ENCODE data around the gene CENPS. TPM values are rescaled to one million over a fixed set of nuclear protein-coding genes. Genes with fewer than 3 reads are reported as not detected.

Gene CENPS
- total and polyA plus RNA-seq, 4 donors: 4.4 to 9.8 (median 7.4) TPM

DNA sequence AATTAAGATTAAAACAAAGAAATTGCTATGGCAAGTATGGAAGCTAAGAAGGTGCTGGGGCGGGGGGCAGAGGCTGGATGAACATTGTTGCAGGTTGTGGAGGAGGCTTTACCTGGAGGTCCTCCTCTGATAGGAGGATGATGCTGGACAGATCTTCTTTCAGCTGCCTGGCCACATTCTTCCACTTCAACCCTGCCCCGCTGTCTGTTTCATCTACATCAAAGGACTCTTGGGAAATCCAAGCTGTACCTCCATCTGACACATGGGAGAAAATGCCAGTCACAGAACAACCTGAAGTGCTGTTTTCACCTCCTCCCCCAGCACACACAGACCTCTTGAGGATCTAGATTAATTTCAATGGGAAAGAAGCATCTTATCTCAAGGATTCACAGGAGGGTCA is 36.8 kb downstream of the CENPS start:
- H3K27me3 ChIP-seq (ENCODE audit: control insufficient read depth in 4 of 4, insufficient read depth in 4 of 4, low read length in 3 of 4): no peaks in the 10 kb centered on the region
- no peak for DNase-seq (ENCODE audit: low spot score)
- H3K4me1 ChIP-seq (ENCODE audit: control insufficient read depth in 4 of 4, insufficient read depth in 4 of 4, low read length in 3 of 4): peaks cover 0 to 12% (median 10%) of the 10 kb centered on the region in 4 donors
- peaks cover 15 to 36% (median 28%) of the 10 kb centered on the region in 4 donors for H3K36me3 ChIP-seq (ENCODE audit: control insufficient read depth in 4 of 4, insufficient read depth in 3 of 4, low read depth in 1 of 4, low read length in 3 of 4)
- 97% methylated on average over 2 of the region's 2 CpGs for WGBS
- H3K9ac ChIP-seq (ENCODE audit: low read depth in 1 of 2, low read length in 2 of 2): no peak overlapping the region
- no peak overlapping the region for H3K27ac ChIP-seq (ENCODE audit: low read depth in 1 of 2, low read length in 2 of 2)
- no peak overlapping the region for H3K4me3 ChIP-seq (ENCODE audit: low read depth in 1 of 3, low read length in 3 of 3)
- TF ChIP-seq FOXA2 (IDR thresholded peaks at IDR 0.05) (no peak), HNF4A (conservative IDR thresholded peaks at IDR 0.05) (no peak), JUND (IDR thresholded peaks at IDR 0.05) (no peak), HNF4G (IDR thresholded peaks at IDR 0.05) (no peak), EGR1 (IDR thresholded peaks at IDR 0.05; ENCODE audit: low read depth in 2 of 2) (no peak), NR2F2 (IDR thresholded peaks at IDR 0.05) (no peak), SP1 (IDR thresholded peaks at IDR 0.05) (no peak), GABPA (IDR thresholded peaks at IDR 0.05 in 1 of 2, conservative IDR thresholded peaks at IDR 0.05 in 1 of 2) (no peak), YY1 (IDR thresholded peaks at IDR 0.05) (no peak), FOXA1 (IDR thresholded peaks at IDR 0.05) (no peak), RXRA (IDR thresholded peaks at IDR 0.05) (no peak), TAF1 (conservative IDR thresholded peaks at IDR 0.05) (no peak), RAD21 (IDR thresholded peaks at IDR 0.05) (no peak)
- TF ChIP-seq, protein P1, sequence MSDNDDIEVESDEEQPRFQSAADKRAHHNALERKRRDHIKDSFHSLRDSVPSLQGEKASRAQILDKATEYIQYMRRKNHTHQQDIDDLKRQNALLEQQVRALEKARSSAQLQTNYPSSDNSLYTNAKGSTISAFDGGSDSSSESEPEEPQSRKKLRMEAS (IDR thresholded peaks at IDR 0.05): no peak
- TF ChIP-seq, protein P2, sequence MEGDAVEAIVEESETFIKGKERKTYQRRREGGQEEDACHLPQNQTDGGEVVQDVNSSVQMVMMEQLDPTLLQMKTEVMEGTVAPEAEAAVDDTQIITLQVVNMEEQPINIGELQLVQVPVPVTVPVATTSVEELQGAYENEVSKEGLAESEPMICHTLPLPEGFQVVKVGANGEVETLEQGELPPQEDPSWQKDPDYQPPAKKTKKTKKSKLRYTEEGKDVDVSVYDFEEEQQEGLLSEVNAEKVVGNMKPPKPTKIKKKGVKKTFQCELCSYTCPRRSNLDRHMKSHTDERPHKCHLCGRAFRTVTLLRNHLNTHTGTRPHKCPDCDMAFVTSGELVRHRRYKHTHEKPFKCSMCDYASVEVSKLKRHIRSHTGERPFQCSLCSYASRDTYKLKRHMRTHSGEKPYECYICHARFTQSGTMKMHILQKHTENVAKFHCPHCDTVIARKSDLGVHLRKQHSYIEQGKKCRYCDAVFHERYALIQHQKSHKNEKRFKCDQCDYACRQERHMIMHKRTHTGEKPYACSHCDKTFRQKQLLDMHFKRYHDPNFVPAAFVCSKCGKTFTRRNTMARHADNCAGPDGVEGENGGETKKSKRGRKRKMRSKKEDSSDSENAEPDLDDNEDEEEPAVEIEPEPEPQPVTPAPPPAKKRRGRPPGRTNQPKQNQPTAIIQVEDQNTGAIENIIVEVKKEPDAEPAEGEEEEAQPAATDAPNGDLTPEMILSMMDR (IDR thresholded peaks at IDR 0.05; ENCODE audit: low read depth, low read length, missing input control): no peak
- TF ChIP-seq, protein P3, sequence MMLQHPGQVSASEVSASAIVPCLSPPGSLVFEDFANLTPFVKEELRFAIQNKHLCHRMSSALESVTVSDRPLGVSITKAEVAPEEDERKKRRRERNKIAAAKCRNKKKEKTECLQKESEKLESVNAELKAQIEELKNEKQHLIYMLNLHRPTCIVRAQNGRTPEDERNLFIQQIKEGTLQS (IDR thresholded peaks at IDR 0.05): no peak
- TF ChIP-seq, protein P4, sequence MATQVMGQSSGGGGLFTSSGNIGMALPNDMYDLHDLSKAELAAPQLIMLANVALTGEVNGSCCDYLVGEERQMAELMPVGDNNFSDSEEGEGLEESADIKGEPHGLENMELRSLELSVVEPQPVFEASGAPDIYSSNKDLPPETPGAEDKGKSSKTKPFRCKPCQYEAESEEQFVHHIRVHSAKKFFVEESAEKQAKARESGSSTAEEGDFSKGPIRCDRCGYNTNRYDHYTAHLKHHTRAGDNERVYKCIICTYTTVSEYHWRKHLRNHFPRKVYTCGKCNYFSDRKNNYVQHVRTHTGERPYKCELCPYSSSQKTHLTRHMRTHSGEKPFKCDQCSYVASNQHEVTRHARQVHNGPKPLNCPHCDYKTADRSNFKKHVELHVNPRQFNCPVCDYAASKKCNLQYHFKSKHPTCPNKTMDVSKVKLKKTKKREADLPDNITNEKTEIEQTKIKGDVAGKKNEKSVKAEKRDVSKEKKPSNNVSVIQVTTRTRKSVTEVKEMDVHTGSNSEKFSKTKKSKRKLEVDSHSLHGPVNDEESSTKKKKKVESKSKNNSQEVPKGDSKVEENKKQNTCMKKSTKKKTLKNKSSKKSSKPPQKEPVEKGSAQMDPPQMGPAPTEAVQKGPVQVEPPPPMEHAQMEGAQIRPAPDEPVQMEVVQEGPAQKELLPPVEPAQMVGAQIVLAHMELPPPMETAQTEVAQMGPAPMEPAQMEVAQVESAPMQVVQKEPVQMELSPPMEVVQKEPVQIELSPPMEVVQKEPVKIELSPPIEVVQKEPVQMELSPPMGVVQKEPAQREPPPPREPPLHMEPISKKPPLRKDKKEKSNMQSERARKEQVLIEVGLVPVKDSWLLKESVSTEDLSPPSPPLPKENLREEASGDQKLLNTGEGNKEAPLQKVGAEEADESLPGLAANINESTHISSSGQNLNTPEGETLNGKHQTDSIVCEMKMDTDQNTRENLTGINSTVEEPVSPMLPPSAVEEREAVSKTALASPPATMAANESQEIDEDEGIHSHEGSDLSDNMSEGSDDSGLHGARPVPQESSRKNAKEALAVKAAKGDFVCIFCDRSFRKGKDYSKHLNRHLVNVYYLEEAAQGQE (IDR thresholded peaks at IDR 0.05): no peak
- TF ChIP-seq, protein P5, sequence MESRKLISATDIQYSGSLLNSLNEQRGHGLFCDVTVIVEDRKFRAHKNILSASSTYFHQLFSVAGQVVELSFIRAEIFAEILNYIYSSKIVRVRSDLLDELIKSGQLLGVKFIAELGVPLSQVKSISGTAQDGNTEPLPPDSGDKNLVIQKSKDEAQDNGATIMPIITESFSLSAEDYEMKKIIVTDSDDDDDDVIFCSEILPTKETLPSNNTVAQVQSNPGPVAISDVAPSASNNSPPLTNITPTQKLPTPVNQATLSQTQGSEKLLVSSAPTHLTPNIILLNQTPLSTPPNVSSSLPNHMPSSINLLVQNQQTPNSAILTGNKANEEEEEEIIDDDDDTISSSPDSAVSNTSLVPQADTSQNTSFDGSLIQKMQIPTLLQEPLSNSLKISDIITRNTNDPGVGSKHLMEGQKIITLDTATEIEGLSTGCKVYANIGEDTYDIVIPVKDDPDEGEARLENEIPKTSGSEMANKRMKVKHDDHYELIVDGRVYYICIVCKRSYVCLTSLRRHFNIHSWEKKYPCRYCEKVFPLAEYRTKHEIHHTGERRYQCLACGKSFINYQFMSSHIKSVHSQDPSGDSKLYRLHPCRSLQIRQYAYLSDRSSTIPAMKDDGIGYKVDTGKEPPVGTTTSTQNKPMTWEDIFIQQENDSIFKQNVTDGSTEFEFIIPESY (IDR thresholded peaks at IDR 0.05): no peak
- H3K9me3 ChIP-seq (ENCODE audit: control insufficient read depth in 4 of 4, low read length in 3 of 4): no peaks in the 10 kb centered on the region

Data from liver (tissue), 9 donors.